ENCODE results near the gene LGMN. TPM values are rescaled to one million over a fixed set of nuclear protein-coding genes. Genes with fewer than 3 reads are reported as not detected.

Gene LGMN
- total RNA-seq, 4 donors from 2014 or later: 64.2 to 110 (median 71.5) TPM

DNA sequence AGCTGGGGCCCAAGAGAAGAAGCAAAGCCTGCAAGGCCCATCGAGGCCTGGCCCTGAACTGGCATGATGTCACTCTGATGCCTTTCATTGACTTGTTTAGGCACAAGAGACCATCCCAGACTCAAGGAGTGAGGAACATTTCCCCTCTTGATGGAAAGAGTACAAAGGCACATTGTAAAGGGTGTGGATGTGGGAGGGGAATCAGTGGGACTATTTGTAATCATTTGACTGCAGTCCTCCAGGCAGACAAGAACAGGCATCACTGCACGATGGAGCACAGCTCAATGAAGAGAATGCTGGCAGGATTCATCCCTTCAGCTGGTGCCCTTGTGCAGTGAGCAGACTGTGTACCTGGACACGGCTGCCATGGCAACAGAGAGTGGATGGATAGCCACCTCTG, 87.9 kb downstream of the LGMN start:
- intact Hi-C loops (cut with DNase I): no loop called here
- Histone ChIP-seq H3K27me3 (no peaks in the 10 kb centered on the region), H3K27ac (replicated peaks in 1 of 4) (peak overlapping the region; percentile 50 to 67 (median 56)), H3K36me3 (peaks cover 0 to 52% (median 30%) of the 10 kb centered on the region in 4 donors), H3K4me1 (peaks cover 24 to 36% (median 30%) of the 10 kb centered on the region in 4 donors), H3K4me3 (no peak overlapping the region), H3K9me3 (no peaks in the 10 kb centered on the region)
- DNase-seq (ENCODE audit: extremely low spot score): no peak
- TF ChIP-seq, protein P1, sequence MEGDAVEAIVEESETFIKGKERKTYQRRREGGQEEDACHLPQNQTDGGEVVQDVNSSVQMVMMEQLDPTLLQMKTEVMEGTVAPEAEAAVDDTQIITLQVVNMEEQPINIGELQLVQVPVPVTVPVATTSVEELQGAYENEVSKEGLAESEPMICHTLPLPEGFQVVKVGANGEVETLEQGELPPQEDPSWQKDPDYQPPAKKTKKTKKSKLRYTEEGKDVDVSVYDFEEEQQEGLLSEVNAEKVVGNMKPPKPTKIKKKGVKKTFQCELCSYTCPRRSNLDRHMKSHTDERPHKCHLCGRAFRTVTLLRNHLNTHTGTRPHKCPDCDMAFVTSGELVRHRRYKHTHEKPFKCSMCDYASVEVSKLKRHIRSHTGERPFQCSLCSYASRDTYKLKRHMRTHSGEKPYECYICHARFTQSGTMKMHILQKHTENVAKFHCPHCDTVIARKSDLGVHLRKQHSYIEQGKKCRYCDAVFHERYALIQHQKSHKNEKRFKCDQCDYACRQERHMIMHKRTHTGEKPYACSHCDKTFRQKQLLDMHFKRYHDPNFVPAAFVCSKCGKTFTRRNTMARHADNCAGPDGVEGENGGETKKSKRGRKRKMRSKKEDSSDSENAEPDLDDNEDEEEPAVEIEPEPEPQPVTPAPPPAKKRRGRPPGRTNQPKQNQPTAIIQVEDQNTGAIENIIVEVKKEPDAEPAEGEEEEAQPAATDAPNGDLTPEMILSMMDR (IDR thresholded peaks at IDR 0.05): no peak
- TF ChIP-seq POLR2AphosphoS5 (IDR thresholded peaks at IDR 0.05) (no peak), EP300 (IDR thresholded peaks at IDR 0.05) (no peak)
- WGBS: 63% methylated on average over 2 of the region's 3 CpGs

DNA sequence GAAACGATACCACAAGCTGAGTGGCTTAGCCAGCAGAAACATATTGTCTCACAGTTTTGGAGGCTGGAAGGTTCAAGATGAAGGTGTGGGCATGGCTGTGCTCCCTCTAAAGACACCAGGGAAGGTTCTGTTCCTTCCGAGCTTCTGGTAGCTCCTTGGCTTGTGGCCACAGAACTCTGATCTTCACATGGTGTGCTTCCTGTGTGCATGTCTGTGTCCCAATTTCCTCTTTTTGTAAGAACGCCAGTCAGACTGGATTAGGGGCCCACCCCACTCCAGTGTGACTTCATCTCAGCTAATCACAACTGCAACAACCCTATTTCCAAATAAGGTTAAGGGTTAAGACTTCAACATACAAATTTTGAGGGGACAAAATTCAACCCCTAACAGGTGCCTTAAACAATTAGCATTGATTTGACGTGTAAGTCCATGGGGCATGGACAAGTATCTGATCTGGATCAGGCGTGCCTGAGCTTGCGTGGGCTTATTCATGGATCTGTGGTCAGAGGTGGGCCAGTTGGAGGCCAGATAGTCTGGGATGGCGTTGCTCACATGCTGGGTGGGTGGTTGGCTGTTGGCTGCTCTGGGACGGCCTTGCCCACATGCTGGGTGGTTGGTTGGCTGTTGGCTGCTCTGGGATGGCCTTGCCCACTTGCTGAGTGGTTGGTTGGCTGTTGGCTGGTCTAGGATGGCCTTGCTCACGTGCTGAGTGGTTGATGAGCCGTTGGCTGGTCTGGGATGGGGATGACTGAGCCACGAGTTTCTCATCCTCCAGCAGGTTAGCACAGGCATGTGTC, 88.5 kb downstream of the LGMN start:
- no peak for DNase-seq (ENCODE audit: extremely low spot score)
- Histone ChIP-seq H3K27ac (replicated peaks in 1 of 4) (peak overlapping the region; percentile 50 to 67 (median 60)), H3K9me3 (no peaks in the 10 kb centered on the region), H3K36me3 (peaks cover 0 to 51% (median 30%) of the 10 kb centered on the region in 4 donors), H3K27me3 (no peaks in the 10 kb centered on the region), H3K4me1 (peaks cover 24 to 38% (median 30%) of the 10 kb centered on the region in 4 donors), H3K4me3 (no peak overlapping the region)
- intact Hi-C loops (cut with DNase I): no loop called here
- WGBS: 84% methylated on average over 7 of the region's 11 CpGs
- TF ChIP-seq POLR2AphosphoS5 (IDR thresholded peaks at IDR 0.05): peak; percentile 47 to 55
- TF ChIP-seq, protein P1 (IDR thresholded peaks at IDR 0.05): no peak
- TF ChIP-seq POLR2A (IDR thresholded peaks at IDR 0.05; ENCODE audit: low read depth): no peak

DNA sequence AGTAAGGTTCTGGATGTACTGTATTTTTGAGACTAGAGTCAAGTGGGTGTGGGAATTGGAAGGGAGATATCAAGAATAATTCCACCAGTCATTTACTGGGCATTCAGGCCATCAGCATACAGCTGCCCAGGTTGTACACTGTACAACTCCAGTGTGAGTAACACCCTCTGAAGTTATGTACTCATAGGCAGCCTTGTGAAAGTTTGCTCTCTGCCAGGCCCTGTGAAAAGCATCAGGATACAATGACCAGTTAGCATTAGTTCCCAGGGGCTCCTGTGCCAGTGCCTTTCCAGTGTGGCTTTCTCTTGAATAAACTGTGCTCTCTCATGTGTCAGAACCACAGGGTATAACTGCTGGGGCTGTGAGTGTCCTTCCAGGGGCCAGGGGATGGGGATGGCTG, 89.7 kb downstream of the LGMN start:
- intact Hi-C loops (cut with DNase I): no loop called here
- DNase-seq (ENCODE audit: extremely low spot score): no peak
- Histone ChIP-seq H3K9me3 (no peaks in the 10 kb centered on the region), H3K27ac (replicated peaks in 1 of 4) (peak overlapping the region in 3 of 4 donors; percentile 35 to 65 (median 61)), H3K36me3 (peaks cover 0 to 47% (median 31%) of the 10 kb centered on the region in 4 donors), H3K4me3 (no peak overlapping the region), H3K27me3 (no peaks in the 10 kb centered on the region), H3K4me1 (peaks cover 24 to 38% (median 30%) of the 10 kb centered on the region in 4 donors)
- TF ChIP-seq, protein P1 (IDR thresholded peaks at IDR 0.05): no peak
- no peak for TF ChIP-seq POLR2A (IDR thresholded peaks at IDR 0.05; ENCODE audit: low read depth)
- no peak for TF ChIP-seq POLR2AphosphoS5 (IDR thresholded peaks at IDR 0.05)
- TF ChIP-seq EP300 (IDR thresholded peaks at IDR 0.05): no peak

DNA sequence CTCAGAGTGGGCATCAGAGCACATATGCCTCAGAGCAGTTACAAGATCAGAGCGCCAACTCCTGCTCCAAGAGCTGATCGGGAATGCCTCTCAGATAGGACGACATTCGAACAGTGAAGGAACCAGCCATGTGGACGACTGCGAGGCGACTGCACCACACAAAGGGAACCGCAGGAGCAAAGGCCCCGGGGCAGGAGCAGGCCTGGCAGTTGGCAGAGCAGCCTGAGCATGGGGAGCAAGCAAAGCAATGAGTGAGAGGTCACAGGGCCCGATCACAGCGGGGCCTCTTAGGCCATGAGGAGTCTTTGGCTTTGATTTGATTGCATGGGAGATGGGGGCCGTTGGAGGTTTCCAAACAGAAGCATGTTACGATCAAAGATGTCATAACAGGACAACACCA, 90.3 kb downstream of the LGMN start:
- intact Hi-C loops (cut with DNase I): no loop called here

More for the DNA sequence above, 90.3 kb downstream of the LGMN start:
- no peak for DNase-seq (ENCODE audit: extremely low spot score)
- H3K27me3 ChIP-seq: no peaks in the 10 kb centered on the region
- H3K36me3 ChIP-seq: peaks cover 0 to 45% (median 34%) of the 10 kb centered on the region in 4 donors
- no peak for TF ChIP-seq POLR2AphosphoS5 (IDR thresholded peaks at IDR 0.05)
- TF ChIP-seq EP300 (IDR thresholded peaks at IDR 0.05): no peak
- TF ChIP-seq, protein P1 (IDR thresholded peaks at IDR 0.05): no peak
- no peak for TF ChIP-seq POLR2A (IDR thresholded peaks at IDR 0.05; ENCODE audit: low read depth)
- WGBS: 80% methylated on average over 12 of the region's 13 CpGs
- peak overlapping the region; percentile 35 to 46 (median 40) for H3K27ac ChIP-seq (replicated peaks in 1 of 4)
- peaks cover 24 to 38% (median 30%) of the 10 kb centered on the region in 4 donors for H3K4me1 ChIP-seq
- H3K4me3 ChIP-seq: no peak overlapping the region
- no peaks in the 10 kb centered on the region for H3K9me3 ChIP-seq

All from esophagus muscularis mucosa (tissue), 4 donors.